ENCODE data around the gene GRAP2.

DNA sequence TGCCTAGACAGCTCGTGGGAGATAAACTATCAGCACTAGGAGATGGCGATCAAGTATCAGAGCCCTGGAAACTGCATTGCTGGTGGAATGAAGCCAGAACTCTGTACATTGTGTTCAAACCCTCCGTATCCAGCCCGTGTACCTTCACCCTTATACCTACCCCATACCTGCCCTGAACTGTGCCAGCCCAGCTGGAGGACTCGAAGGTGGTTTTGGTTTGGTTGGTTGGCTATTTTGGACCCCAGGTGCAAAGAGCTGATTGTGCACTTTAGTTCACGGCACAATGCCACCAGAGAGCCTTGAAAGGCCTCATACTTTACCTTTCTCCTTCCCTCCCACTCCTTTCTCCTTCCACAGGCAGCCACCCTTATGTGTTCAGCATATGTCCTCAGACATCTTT lies 109.9 kb downstream of the GRAP2 start:
- TF ChIP-seq, protein P1, sequence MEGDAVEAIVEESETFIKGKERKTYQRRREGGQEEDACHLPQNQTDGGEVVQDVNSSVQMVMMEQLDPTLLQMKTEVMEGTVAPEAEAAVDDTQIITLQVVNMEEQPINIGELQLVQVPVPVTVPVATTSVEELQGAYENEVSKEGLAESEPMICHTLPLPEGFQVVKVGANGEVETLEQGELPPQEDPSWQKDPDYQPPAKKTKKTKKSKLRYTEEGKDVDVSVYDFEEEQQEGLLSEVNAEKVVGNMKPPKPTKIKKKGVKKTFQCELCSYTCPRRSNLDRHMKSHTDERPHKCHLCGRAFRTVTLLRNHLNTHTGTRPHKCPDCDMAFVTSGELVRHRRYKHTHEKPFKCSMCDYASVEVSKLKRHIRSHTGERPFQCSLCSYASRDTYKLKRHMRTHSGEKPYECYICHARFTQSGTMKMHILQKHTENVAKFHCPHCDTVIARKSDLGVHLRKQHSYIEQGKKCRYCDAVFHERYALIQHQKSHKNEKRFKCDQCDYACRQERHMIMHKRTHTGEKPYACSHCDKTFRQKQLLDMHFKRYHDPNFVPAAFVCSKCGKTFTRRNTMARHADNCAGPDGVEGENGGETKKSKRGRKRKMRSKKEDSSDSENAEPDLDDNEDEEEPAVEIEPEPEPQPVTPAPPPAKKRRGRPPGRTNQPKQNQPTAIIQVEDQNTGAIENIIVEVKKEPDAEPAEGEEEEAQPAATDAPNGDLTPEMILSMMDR (IDR thresholded peaks at IDR 0.05), result no peak
- no peak for TF ChIP-seq POLR2A (IDR thresholded peaks at IDR 0.05)

Measured in gastroesophageal sphincter (tissue), 3 donors.